PC-3 (cell line): ENCODE measurements around the gene CCR9. TPM values are rescaled to one million over a fixed set of nuclear protein-coding genes. Genes with fewer than 3 reads are reported as not detected.

Experiments used
- ATAC-seq: fragments of 200-7000 bp; cut with Tn5 transposase; 2 replicates; pipeline ENCODE4 v1.9.1; 2020; ENCODE audit warnings: mild to moderate bottlenecking, moderate library complexity
- BruUV-seq: library from RNA; stranded (reverse); fragments of 400-500 nt; replicated peaks from 2 replicates; lab custom pipeline; 2021; lab: Mats Ljungman, UMichigan
- CTCF ChIA-PET: fragments of 300-600 bp; sonication (Branson Sonifier 250); formaldehyde crosslinking; loops from one replicate; lab custom pipeline; 2022; ENCODE audit warnings: antibody characterized with exemption; lab: Charles Lee
- POLR2A ChIA-PET: fragments of 300-600 bp; sonication (Branson Sonifier 250); formaldehyde crosslinking; loops from one replicate; lab custom pipeline; 2022; ENCODE audit warnings: antibody characterized with exemption; ENCODE audit not compliant: unreplicated experiment; lab: Charles Lee
- DNase-seq: peaks from one replicate; pipeline ENCODE4 v3.0.0-alpha.2; 2015
- H2AFZ ChIP-seq: fragments of 300-600 bp; sonication (generic); 2 replicates; pipeline ENCODE4 v1.6.0; 2016; ENCODE audit warnings: antibody characterized with exemption, low read length
- H3F3A ChIP-seq: fragments of 300-600 bp; sonication (generic); one replicate; pipeline ENCODE4 v1.6.0; 2017; ENCODE audit warnings: antibody characterized with exemption, low read length, control low read depth, mild to moderate bottlenecking; ENCODE audit not compliant: unreplicated experiment
- H3K27ac ChIP-seq: fragments of 300-600 bp; sonication (generic); 2 replicates; pipeline ENCODE4 v1.5.1; 2016; ENCODE audit warnings: mild to moderate bottlenecking, low read length
- H3K27me3 ChIP-seq: fragments of 300-600 bp; sonication (generic); 2 replicates; pipeline ENCODE4 v1.6.1; 2016; ENCODE audit warnings: low read length, mixed read lengths
- H3K36me3 ChIP-seq: fragments of 300-600 bp; sonication (generic); 2 replicates; pipeline ENCODE4 v1.6.1; 2016; ENCODE audit warnings: low read depth, mixed run types, low read length, mixed read lengths
- H3K4me1 ChIP-seq: fragments of 300-600 bp; sonication (generic); 2 replicates; pipeline ENCODE4 v1.5.1; 2016; ENCODE audit warnings: low read length; ENCODE audit not compliant: insufficient read depth
- H3K4me2 ChIP-seq: fragments of 300-600 bp; sonication (generic); 2 replicates; pipeline ENCODE4 v1.6.0; 2016; ENCODE audit warnings: low read length
- H3K4me3 ChIP-seq: fragments of 300-600 bp; sonication (generic); 2 replicates; pipeline ENCODE4 v1.5.1; 2016; ENCODE audit warnings: mild to moderate bottlenecking, low read length, mixed read lengths
- H3K79me2 ChIP-seq: fragments of 300-600 bp; sonication (generic); 2 replicates; pipeline ENCODE4 v1.6.1; 2017; ENCODE audit warnings: low read length, mixed read lengths
- H3K9ac ChIP-seq: fragments of 300-600 bp; sonication (generic); 2 replicates; pipeline ENCODE4 v1.6.0; 2016; ENCODE audit warnings: mild to moderate bottlenecking, low read length
- H3K9me2 ChIP-seq: fragments of 300-600 bp; sonication (generic); replicated peaks from 2 replicates; pipeline ENCODE4 v1.6.1; 2016; ENCODE audit warnings: mixed run types, low read length, mixed read lengths
- H3K9me3 ChIP-seq: fragments of 300-600 bp; sonication (generic); 2 replicates; pipeline ENCODE4 v1.6.1; 2016; ENCODE audit warnings: low read length, mixed read lengths
- H4K20me1 ChIP-seq: fragments of 300-600 bp; sonication (generic); 2 replicates; pipeline ENCODE4 v1.6.1; 2016; ENCODE audit warnings: low read length, mixed read lengths
- EZH2 ChIP-seq: fragments of 300-600 bp; sonication (generic); IDR thresholded peaks from one replicate; pipeline ENCODE4 v1.6.1; 2017; ENCODE audit warnings: antibody characterized with exemption, mild to moderate bottlenecking, low read length; ENCODE audit not compliant: unreplicated experiment
- EZH2phosphoT487 ChIP-seq: fragments of 300-600 bp; sonication (generic); IDR thresholded peaks from 2 replicates; pipeline ENCODE4 v1.6.1; 2018; ENCODE audit warnings: mild to moderate bottlenecking, antibody characterized with exemption, low read length, borderline replicate concordance
- intact Hi-C: fragments of 100-400 bp; cut with micrococcal nuclease; formaldehyde crosslinking; loops from 2 replicates; pipeline ENCODE4 v1.9.0; 2023
- total RNA-seq: library from RNA; depleted of rRNA; stranded (reverse); fragments of >200 nt; gene quantifications from 2 replicates; pipeline ENCODE4 v1.2.3, GENCODE V29; 2014
- TF ChIP-seq, protein P1 (sequence below): fragments of 300-600 bp; sonication (generic); conservative IDR thresholded peaks from 2 replicates; pipeline ENCODE4 v1.5.1; 2017; ENCODE audit warnings: antibody characterized with exemption, low read depth, mild to moderate bottlenecking, low read length

Gene CCR9
- total RNA-seq, 1 experiment from 2014 or later = not detected

DNA sequence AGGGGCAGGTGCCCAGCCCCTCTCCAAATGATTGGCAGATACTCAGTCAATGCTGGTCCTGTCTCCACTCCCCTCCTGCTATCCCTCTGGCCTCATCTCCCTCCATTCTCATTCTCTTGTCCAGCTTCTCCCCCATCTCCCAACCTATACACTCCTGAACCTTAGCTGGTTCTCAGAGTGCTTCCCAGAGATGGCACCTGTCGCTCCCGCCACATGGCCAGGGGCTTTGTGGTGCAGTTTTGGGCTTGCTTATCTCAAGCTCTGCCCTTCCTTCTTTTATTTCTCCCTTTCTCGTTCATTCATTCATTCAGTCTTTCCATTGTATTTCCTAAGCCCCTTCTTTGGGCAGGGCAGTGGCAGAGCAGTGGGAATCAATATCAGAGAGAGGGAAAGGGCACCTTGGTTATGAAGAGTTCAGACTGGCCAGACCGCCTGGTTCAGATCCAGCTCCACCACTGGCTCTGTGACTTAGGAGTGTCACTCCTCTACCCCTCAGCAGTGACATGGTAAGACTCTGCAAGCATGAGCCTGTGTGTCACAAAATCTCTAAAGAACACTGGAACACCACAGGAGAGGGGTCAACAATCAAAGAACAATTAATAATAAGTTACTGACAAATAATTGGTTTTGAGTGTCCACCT, 36.7 kb downstream of the CCR9 start:
- Histone ChIP-seq H3K4me2 (no peak overlapping the region), H4K20me1 (no peaks in the 10 kb centered on the region), H3K27me3 (no peaks in the 10 kb centered on the region), H2AFZ (no peak overlapping the region), H3K79me2 (no peaks in the 10 kb centered on the region), H3K9me3 (no peaks in the 10 kb centered on the region), H3K4me3 (no peak overlapping the region), H3K9me2 (no peaks in the 10 kb centered on the region), H3K27ac (no peak overlapping the region), H3F3A (no peaks in the 10 kb centered on the region), H3K4me1 (no peaks in the 10 kb centered on the region), H3K36me3 (0 out of 2 replicates have a peak, but pooled peaks cover 16% of the 10 kb centered on the region), H3K9ac (no peak overlapping the region)
- ATAC-seq = no peak
- intact Hi-C loops = no loop called here
- ChIA-PET CTCF (no interaction called here), POLR2A (no interaction called here)
- TF ChIP-seq EZH2phosphoT487 = no peak
- TF ChIP-seq, protein P1, sequence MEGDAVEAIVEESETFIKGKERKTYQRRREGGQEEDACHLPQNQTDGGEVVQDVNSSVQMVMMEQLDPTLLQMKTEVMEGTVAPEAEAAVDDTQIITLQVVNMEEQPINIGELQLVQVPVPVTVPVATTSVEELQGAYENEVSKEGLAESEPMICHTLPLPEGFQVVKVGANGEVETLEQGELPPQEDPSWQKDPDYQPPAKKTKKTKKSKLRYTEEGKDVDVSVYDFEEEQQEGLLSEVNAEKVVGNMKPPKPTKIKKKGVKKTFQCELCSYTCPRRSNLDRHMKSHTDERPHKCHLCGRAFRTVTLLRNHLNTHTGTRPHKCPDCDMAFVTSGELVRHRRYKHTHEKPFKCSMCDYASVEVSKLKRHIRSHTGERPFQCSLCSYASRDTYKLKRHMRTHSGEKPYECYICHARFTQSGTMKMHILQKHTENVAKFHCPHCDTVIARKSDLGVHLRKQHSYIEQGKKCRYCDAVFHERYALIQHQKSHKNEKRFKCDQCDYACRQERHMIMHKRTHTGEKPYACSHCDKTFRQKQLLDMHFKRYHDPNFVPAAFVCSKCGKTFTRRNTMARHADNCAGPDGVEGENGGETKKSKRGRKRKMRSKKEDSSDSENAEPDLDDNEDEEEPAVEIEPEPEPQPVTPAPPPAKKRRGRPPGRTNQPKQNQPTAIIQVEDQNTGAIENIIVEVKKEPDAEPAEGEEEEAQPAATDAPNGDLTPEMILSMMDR = no peak
- no peak for TF ChIP-seq EZH2
- no TSS peak for BruUV-seq
- DNase-seq = no peak

DNA sequence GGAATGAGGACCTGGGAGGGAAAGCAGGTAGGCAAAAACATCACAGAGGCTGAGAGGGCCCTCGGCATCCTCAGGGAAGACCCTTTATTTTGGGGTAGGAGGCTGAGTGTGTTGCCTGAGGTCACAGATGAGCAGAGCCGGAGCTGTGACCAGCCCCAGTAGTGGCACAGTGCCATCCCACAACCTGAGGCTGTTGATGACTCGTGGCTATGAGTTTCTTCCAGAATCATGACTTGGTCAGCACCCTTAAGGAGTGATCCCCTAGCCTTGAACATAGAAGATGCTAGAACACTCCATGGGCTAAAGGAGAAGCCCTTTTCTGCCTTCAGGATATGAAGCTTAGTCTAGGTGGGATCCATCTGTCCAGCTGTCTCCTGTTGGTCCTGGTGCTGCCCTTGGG, 37.4 kb downstream of the CCR9 start:
- intact Hi-C loops = no loop called here
- no peaks in the 10 kb centered on the region for H4K20me1 ChIP-seq
- H3K4me3 ChIP-seq = no peak overlapping the region
- POLR2A ChIA-PET = no interaction called here
- no peaks in the 10 kb centered on the region for H3K9me3 ChIP-seq
- H3K79me2 ChIP-seq = no peaks in the 10 kb centered on the region
- H3F3A ChIP-seq = no peaks in the 10 kb centered on the region
- no peaks in the 10 kb centered on the region for H3K9me2 ChIP-seq
- no TSS peak for BruUV-seq
- no peak overlapping the region for H3K9ac ChIP-seq
- no peak overlapping the region for H3K4me2 ChIP-seq
- peak; percentile 78 for DNase-seq
- CTCF ChIA-PET = no interaction called here
- peak; percentile 76 for ATAC-seq
- no peak overlapping the region for H3K27ac ChIP-seq
- H3K36me3 ChIP-seq = peaks cover 22% of the 10 kb centered on the region; the same call in 1 of the 2 replicates
- H3K27me3 ChIP-seq = no peaks in the 10 kb centered on the region
- TF ChIP-seq, protein P1 = no peak
- no peak for TF ChIP-seq EZH2phosphoT487
- no peak for TF ChIP-seq EZH2
- H2AFZ ChIP-seq = no peak overlapping the region
- H3K4me1 ChIP-seq = no peaks in the 10 kb centered on the region

DNA sequence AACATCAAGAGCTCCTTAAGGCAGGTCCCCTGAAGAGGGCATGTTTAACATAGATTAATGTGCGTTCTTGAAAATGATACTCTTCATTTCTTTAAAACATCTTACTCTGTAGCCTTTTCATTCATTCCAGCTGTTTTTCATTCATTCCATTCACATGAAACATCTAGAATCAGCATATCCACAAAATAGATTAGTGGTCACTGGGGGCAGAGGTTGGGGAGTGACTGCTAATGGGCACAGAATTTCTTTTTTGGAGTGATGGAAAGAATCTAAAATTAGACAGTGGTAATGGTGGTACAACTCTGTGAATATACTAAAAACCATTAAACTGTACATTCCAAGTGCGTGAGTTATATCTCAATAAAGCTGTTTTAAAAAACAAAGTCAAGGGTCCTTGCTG, 41.5 kb downstream of the CCR9 start:
- no peak overlapping the region for H2AFZ ChIP-seq
- no peak for DNase-seq
- TF ChIP-seq EZH2phosphoT487 (no peak), EZH2 (no peak)
- TF ChIP-seq, protein P1 = no peak
- no peak overlapping the region for H3K9ac ChIP-seq
- no peaks in the 10 kb centered on the region for H3K27me3 ChIP-seq
- no peak for ATAC-seq
- no peak overlapping the region for H3K4me2 ChIP-seq
- CTCF ChIA-PET = no interaction called here
- H3K4me1 ChIP-seq = no peaks in the 10 kb centered on the region
- no peak overlapping the region for H3K27ac ChIP-seq
- no peaks in the 10 kb centered on the region for H3K79me2 ChIP-seq
- H3K4me3 ChIP-seq = no peak overlapping the region
- intact Hi-C loops = no loop called here
- no peaks in the 10 kb centered on the region for H4K20me1 ChIP-seq
- POLR2A ChIA-PET = no interaction called here
- H3K9me3 ChIP-seq = no peaks in the 10 kb centered on the region
- BruUV-seq = no TSS peak
- no peaks in the 10 kb centered on the region for H3K9me2 ChIP-seq
- H3F3A ChIP-seq = no peaks in the 10 kb centered on the region
- peaks cover 32% of the 10 kb centered on the region; the same call in 1 of the 2 replicates for H3K36me3 ChIP-seq
